Measurements from ENCODE around the gene EZR. TPM values are rescaled to one million over a fixed set of nuclear protein-coding genes. Genes with fewer than 3 reads are reported as not detected.

The EZR gene
- total and polyA plus RNA-seq, 10 of the 15 experiments (the other 5 are each of a cell fraction or from before 2014, with no cell fraction given), result 79.1 to 282 (median 161) TPM

GRCh38 chr6:158757753-158758090, 61.4 kb downstream of the EZR start:
- ChIA-PET POLR2A (no interaction called here), SMC1A (ENCODE audit: uncharacterized antibody, unreplicated experiment) (interaction anchor here (0.8 to 1.4 kb wide), 3 partner anchors 10 to 216 kb away, joined by 3 to 4 read pairs (median 3); no protein-coding TSS in a partner anchor), RAD21 (ENCODE audit: unreplicated experiment) (no interaction called here), CTCF (no interaction called here)
- ATAC-seq (no peak), DNase-seq (ENCODE audit: low read depth, low spot score) (no peak), FAIRE-seq (no peak)
- H3K4me1 ChIP-seq (ENCODE audit: control insufficient read depth, insufficient read depth, low read length), result no peaks in the 10 kb centered on the region
- H3K4me2 ChIP-seq (ENCODE audit: control insufficient read depth, insufficient read depth), result no peak overlapping the region
- no peak overlapping the region for H3K4me3 ChIP-seq
- no peaks in the 10 kb centered on the region for H3K79me2 ChIP-seq (ENCODE audit: control insufficient read depth, insufficient read depth, low read length)
- H3K27me3 ChIP-seq (replicated peaks in 1 of 2; ENCODE audit: control insufficient read depth in 2 of 2, insufficient read depth in 2 of 2, low read length in 1 of 2), result no peaks in the 10 kb centered on the region
- H2AFZ ChIP-seq (ENCODE audit: control insufficient read depth, low read depth, low read length), result no peak overlapping the region
- TF ChIP-seq JUNB (IDR thresholded peaks at IDR 0.05) (no peak), PAX5 (IDR thresholded peaks at IDR 0.05; ENCODE audit: borderline replicate concordance, low read depth, low read length) (no peak), SMAD5 (IDR thresholded peaks at IDR 0.05; ENCODE audit: low read depth) (no peak), SKIL (IDR thresholded peaks at IDR 0.05; ENCODE audit: low read depth, poor library complexity, severe bottlenecking) (no peak), ZNF207 (IDR thresholded peaks at IDR 0.05; ENCODE audit: borderline replicate concordance) (no peak), IKZF1 (conservative IDR thresholded peaks at IDR 0.05) (no peak), USF2 (IDR thresholded peaks at IDR 0.05; ENCODE audit: borderline replicate concordance, low read depth, low read length) (no peak), CTCF (IDR thresholded peaks at IDR 0.05 in 2 of 3, conservative IDR thresholded peaks at IDR 0.05 in 1 of 3; ENCODE audit: control insufficient read depth in 2 of 3, extremely low read depth in 1 of 3, insufficient read depth in 1 of 3, low read depth in 3 of 3, low read length in 3 of 3) (no peak), TCF7 (IDR thresholded peaks at IDR 0.05; ENCODE audit: borderline replicate concordance) (no peak), EGR1 (IDR thresholded peaks at IDR 0.05; ENCODE audit: borderline replicate concordance in 1 of 2, low read depth in 2 of 2, low read length in 2 of 2) (no peak), KAT2A (conservative IDR thresholded peaks at IDR 0.05; ENCODE audit: control insufficient read depth, low read depth, low read length) (no peak), TCF3 (IDR thresholded peaks at IDR 0.05; ENCODE audit: borderline replicate concordance, insufficient read depth, low read depth, low read length) (no peak), NFXL1 (IDR thresholded peaks at IDR 0.05; ENCODE audit: borderline replicate concordance) (no peak), STAT3 (IDR thresholded peaks at IDR 0.05; ENCODE audit: low read depth, low read length) (no peak), RCOR1 (conservative IDR thresholded peaks at IDR 0.05; ENCODE audit: low read depth, low read length) (no peak), ZNF592 (IDR thresholded peaks at IDR 0.05) (no peak), CHD4 (IDR thresholded peaks at IDR 0.05) (no peak)
- no TSS peak for BruUV-seq (replicated peaks)
- H3K27ac ChIP-seq (ENCODE audit: control insufficient read depth, insufficient read depth), result no peak overlapping the region
- in situ Hi-C loops (cut with MboI) (no loop called here), intact Hi-C loops (cut with micrococcal nuclease; ENCODE audit: unreplicated experiment) (no loop called here)
- H3K9ac ChIP-seq (ENCODE audit: control insufficient read depth, insufficient read depth, low read length), result no peak overlapping the region
- 75% methylated on average over 9 of the region's 9 CpGs for WGBS (ENCODE audit: insufficient coverage, insufficient replicate concordance, low lambda C conversion rate, missing lambda C conversion rate)
- H3K9me3 ChIP-seq (replicated peaks; ENCODE audit: control insufficient read depth, insufficient read depth, low read length), result no peaks in the 10 kb centered on the region
- H4K20me1 ChIP-seq (ENCODE audit: control insufficient read depth, insufficient read depth), result no peaks in the 10 kb centered on the region
- H3K36me3 ChIP-seq (ENCODE audit: control insufficient read depth in 2 of 2, insufficient read depth in 2 of 2, low read length in 1 of 2), result no peaks in the 10 kb centered on the region
